Mesenchymal stem cell (in vitro differentiated cells and primary cell): Measurements from ENCODE around the gene HTR3E.

Source experiments
- DNase-seq: peaks from one replicate; pipeline ENCODE4 v3.0.0-alpha.2; 2013
- H2AFZ ChIP-seq: one replicate; pipeline ENCODE4 v1.6.1; 2013; ENCODE audit warnings: low read depth, mild to moderate bottlenecking, control low read depth, inconsistent platforms, low read length, moderate library complexity
- H2AK5ac ChIP-seq: 2 replicates; pipeline ENCODE4 v1.6.1; 2013; ENCODE audit warnings: low read length, moderate library complexity, mild to moderate bottlenecking, inconsistent platforms; ENCODE audit not compliant: severe bottlenecking
- H2BK120ac ChIP-seq: one replicate; pipeline ENCODE4 v1.6.1; 2013; ENCODE audit warnings: low read depth, mild to moderate bottlenecking, inconsistent platforms, low read length, moderate library complexity
- H2BK12ac ChIP-seq, 2 experiments: one replicate each; pipeline ENCODE4 v1.6.1; 2013; ENCODE audit warnings: inconsistent platforms in 2 of 2, low read length in 2 of 2, mild to moderate bottlenecking in 2 of 2, moderate library complexity in 2 of 2, control low read depth in 1 of 2
- H2BK15ac ChIP-seq: one replicate; pipeline ENCODE4 v1.6.1; 2013; ENCODE audit warnings: mild to moderate bottlenecking, low read depth, inconsistent platforms; ENCODE audit not compliant: poor library complexity, severe bottlenecking
- H2BK5ac ChIP-seq: 2 replicates; pipeline ENCODE4 v1.6.1; 2013; ENCODE audit warnings: low read depth, mild to moderate bottlenecking, low read length, control low read depth, inconsistent platforms; ENCODE audit not compliant: poor library complexity, severe bottlenecking
- H3K14ac ChIP-seq, 2 experiments: one replicate each; pipeline ENCODE4 v1.6.1; 2013; ENCODE audit warnings: inconsistent platforms in 2 of 2, low read length in 2 of 2, control low read depth in 1 of 2, mild to moderate bottlenecking in 1 of 2, moderate library complexity in 1 of 2
- H3K18ac ChIP-seq, 2 experiments: one replicate each; pipeline ENCODE4 v1.6.1; 2013; ENCODE audit warnings: inconsistent platforms in 2 of 2, low read length in 2 of 2, control low read depth in 1 of 2, low read depth in 1 of 2, mild to moderate bottlenecking in 1 of 2
- H3K23ac ChIP-seq, 2 experiments: one replicate each; pipeline ENCODE4 v1.6.1; 2013; ENCODE audit warnings: inconsistent platforms in 2 of 2, low read length in 2 of 2, mild to moderate bottlenecking in 2 of 2, moderate library complexity in 2 of 2, control low read depth in 1 of 2
- H3K27ac ChIP-seq: 2 replicates; pipeline ENCODE4 v1.5.1; 2013; ENCODE audit warnings: mild to moderate bottlenecking, moderate library complexity, low read length, control low read depth, inconsistent platforms; ENCODE audit not compliant: poor library complexity, severe bottlenecking
- H3K27me3 ChIP-seq, 2 experiments: 2 replicates each; pipeline versions ENCODE4 v1.6.1 to v1.7.0; 2013; ENCODE audit warnings: low read length in 2 of 2, mild to moderate bottlenecking in 2 of 2, moderate library complexity in 2 of 2, control low read depth in 1 of 2, inconsistent platforms in 1 of 2; ENCODE audit not compliant: control insufficient read depth in 1 of 2, insufficient read depth in 1 of 2
- H3K36me3 ChIP-seq, 2 experiments: 2 replicates each; pipeline versions ENCODE4 v1.6.1 to v1.7.0; 2013; ENCODE audit warnings: low read length in 2 of 2, control low read depth in 1 of 2, inconsistent platforms in 1 of 2, low read depth in 1 of 2, mild to moderate bottlenecking in 1 of 2; ENCODE audit not compliant: insufficient read depth in 2 of 2, control insufficient read depth in 1 of 2
- H3K4ac ChIP-seq, 2 experiments: one replicate each; pipeline ENCODE4 v1.6.1; 2013; ENCODE audit warnings: inconsistent platforms in 2 of 2, low read length in 2 of 2, mild to moderate bottlenecking in 2 of 2, moderate library complexity in 2 of 2, control low read depth in 1 of 2, low read depth in 1 of 2
- H3K4me1 ChIP-seq: 2 replicates; pipeline ENCODE4 v1.6.1; 2013; ENCODE audit warnings: low read depth, low read length, control low read depth; ENCODE audit not compliant: control insufficient read depth, insufficient read depth
- H3K4me2 ChIP-seq: 2 replicates; pipeline ENCODE4 v1.6.1; 2013; ENCODE audit warnings: low read length, mild to moderate bottlenecking, inconsistent platforms; ENCODE audit not compliant: poor library complexity, severe bottlenecking
- H3K4me3 ChIP-seq, 2 experiments: 2 replicates each; pipeline versions ENCODE4 v1.5.1 to v1.7.0; 2013; ENCODE audit warnings: low read length in 2 of 2, mild to moderate bottlenecking in 2 of 2, control low read depth in 1 of 2, low read depth in 1 of 2; ENCODE audit not compliant: insufficient read depth in 1 of 2
- H3K79me1 ChIP-seq: replicated peaks from 2 replicates; pipeline ENCODE4 v1.6.1; 2013; ENCODE audit warnings: mild to moderate bottlenecking, control low read depth, low read length, inconsistent platforms; ENCODE audit not compliant: poor library complexity, severe bottlenecking
- H3K9ac ChIP-seq: 2 replicates; pipeline ENCODE4 v1.7.0; 2013; ENCODE audit warnings: mild to moderate bottlenecking, low read length, moderate library complexity
- H3K9me3 ChIP-seq: 2 replicates; pipeline ENCODE4 v1.7.0; 2013; ENCODE audit warnings: mild to moderate bottlenecking, low read length; ENCODE audit not compliant: control insufficient read depth
- H4K8ac ChIP-seq: one replicate; pipeline ENCODE4 v1.6.1; 2013; ENCODE audit warnings: inconsistent platforms, mild to moderate bottlenecking, low read length, moderate library complexity
- H4K91ac ChIP-seq: one replicate; pipeline ENCODE4 v1.6.1; 2013; ENCODE audit warnings: mild to moderate bottlenecking, low read length, inconsistent platforms
- WGBS: methylation state at CpG from one replicate; pipeline ENCODE4 v1.1.7; 2013; ENCODE audit warnings: mixed read lengths; 5-methylcytosine and 5-hydroxymethylcytosine counted together

HTR3E gene

GRCh38 chr3:184133840-184134745 is 37.2 kb downstream of the HTR3E start:
- under 1% methylated on average over 35 of the region's 37 CpGs for WGBS
- Histone ChIP-seq H3K4me3 (peak overlapping the region; percentile 54 to 92), H3K27me3 (no peaks in the 10 kb centered on the region), H3K79me1 (peaks cover 11% of the 10 kb centered on the region), H2BK12ac (peak overlapping the region in 1 of 2 experiments; percentile 54), H2BK120ac (no peak overlapping the region), H3K14ac (no peak overlapping the region), H2BK15ac (no peak overlapping the region), H3K9me3 (no peaks in the 10 kb centered on the region), H3K18ac (peak overlapping the region in 1 of 2 experiments; percentile 54), H2AK5ac (no peak overlapping the region), H3K27ac (peak overlapping the region; percentile 75), H3K4ac (peak overlapping the region in 1 of 2 experiments; percentile 32), H3K23ac (peak overlapping the region in 1 of 2 experiments; percentile 79), H4K8ac (no peak overlapping the region), H3K4me1 (no peaks in the 10 kb centered on the region), H3K36me3 (peaks cover 8 to 11% of the 10 kb centered on the region in 2 experiments), H4K91ac (peak overlapping the region; percentile 7), H3K9ac (peak overlapping the region; percentile 96), H2AFZ (peak overlapping the region; percentile 60), H2BK5ac (no peak overlapping the region), H3K4me2 (peak overlapping the region; percentile 98)
- peak; percentile 80 for DNase-seq

- Histone ChIP-seq H3K79me1 (peaks cover 11% of the 10 kb centered on the region), H4K91ac (peak overlapping the region; percentile 18), H3K27ac (peak overlapping the region; percentile 75), H3K23ac (no peak overlapping the region), H3K4ac (peak overlapping the region; percentile 17 to 86), H2AK5ac (no peak overlapping the region), H3K9ac (peak overlapping the region; percentile 96), H3K4me1 (no peaks in the 10 kb centered on the region), H2BK5ac (peak overlapping the region; percentile 77), H2BK15ac (peak overlapping the region; percentile 60), H3K36me3 (peaks cover 8 to 11% of the 10 kb centered on the region in 2 experiments), H3K4me2 (peak overlapping the region; percentile 98), H3K18ac (peak overlapping the region in 1 of 2 experiments; percentile 96), H2AFZ (peak overlapping the region; percentile 89), H2BK12ac (no peak overlapping the region), H3K27me3 (no peaks in the 10 kb centered on the region), H3K14ac (peak overlapping the region in 1 of 2 experiments; percentile 79), H3K9me3 (no peaks in the 10 kb centered on the region), H3K4me3 (peak overlapping the region; percentile 92 to 93), H2BK120ac (no peak overlapping the region), H4K8ac (peak overlapping the region; percentile 93)
- DNase-seq: no peak
- under 1% methylated on average over 19 of the region's 21 CpGs for WGBS
These were observed 37.9 kb downstream of the HTR3E start for GRCh38 chr3:184134746-184135148.

GRCh38 chr3:184135149-184135910 is 38.5 kb downstream of the HTR3E start, which contains the start of gene EIF2B5:
EIF2B5 (plus strand) TSS chr3:184135358; CDS start chr3:184135386, 28 bp downstream.
- H3K4me2 ChIP-seq: peak within 1 kb of the TSS; percentile 98

More at GRCh38 chr3:184135149-184135910, 38.5 kb downstream of the HTR3E start, which contains the start of gene EIF2B5:
- Histone ChIP-seq H2BK12ac (peak within 1 kb of the TSS in 1 of 2 experiments; percentile 71), H3K18ac (peak within 1 kb of the TSS; percentile 87 to 96), H3K9me3 (no peaks in the 10 kb centered on the region), H2AK5ac (no peak within 1 kb of the TSS), H2AFZ (peak within 1 kb of the TSS; percentile 89), H3K27ac (peak within 1 kb of the TSS; percentile 75), H4K8ac (peak within 1 kb of the TSS; percentile 93), H3K23ac (peak within 1 kb of the TSS; percentile 16 to 79), H3K36me3 (peaks cover 10 to 16% of the 10 kb centered on the region in 2 experiments), H2BK5ac (peak within 1 kb of the TSS; percentile 77), H3K9ac (peak within 1 kb of the TSS; percentile 96), H3K4me1 (no peaks in the 10 kb centered on the region), H3K27me3 (no peaks in the 10 kb centered on the region), H3K4ac (peak within 1 kb of the TSS; percentile 46 to 86), H3K79me1 (peaks cover 14% of the 10 kb centered on the region), H2BK120ac (peak within 1 kb of the TSS; percentile 86), H4K91ac (peak within 1 kb of the TSS; percentile 77), H3K14ac (peak within 1 kb of the TSS in 1 of 2 experiments; percentile 79), H2BK15ac (peak within 1 kb of the TSS; percentile 82), H3K4me3 (peak within 1 kb of the TSS; percentile 92 to 93)
- peak; percentile 94 for DNase-seq
- WGBS: under 1% methylated on average over 55 of the region's 56 CpGs
